NCI-H187 treated with DMSO at 0.1 percent for 48 hours (cell line): ENCODE data around the gene C6orf58.

Experiments used
- DNase-seq: peaks from one replicate; lab custom pipeline; 2025; lab: John Stamatoyannopoulos, UW

Gene C6orf58

GRCh38 chr6:127576874-127577273 is at the start of gene C6orf58:
C6orf58 (plus strand) TSS chr6:127577174; CDS start chr6:127577186, 12 bp downstream.
- DNase-seq = no peak

DNA sequence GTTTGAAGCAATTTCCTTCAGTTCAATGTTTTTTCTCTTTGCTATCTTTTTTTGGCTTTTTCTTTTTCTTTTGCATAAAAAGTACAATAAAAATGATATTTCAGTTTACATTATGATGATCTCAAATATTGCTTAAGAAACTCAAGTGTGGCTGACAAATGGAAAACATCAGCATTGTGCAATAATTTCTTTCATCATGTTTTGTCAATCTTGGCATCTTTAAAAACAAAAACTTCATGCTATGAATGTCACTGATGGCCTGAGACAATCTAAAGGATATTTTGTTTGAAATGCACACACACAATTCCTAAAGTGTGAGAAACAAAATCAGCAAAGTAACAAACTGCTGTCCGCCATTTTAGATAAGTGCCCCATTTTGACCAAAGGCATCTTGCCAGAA is 44.0 kb upstream of the C6orf58 start:
- DNase-seq = no peak

DNA sequence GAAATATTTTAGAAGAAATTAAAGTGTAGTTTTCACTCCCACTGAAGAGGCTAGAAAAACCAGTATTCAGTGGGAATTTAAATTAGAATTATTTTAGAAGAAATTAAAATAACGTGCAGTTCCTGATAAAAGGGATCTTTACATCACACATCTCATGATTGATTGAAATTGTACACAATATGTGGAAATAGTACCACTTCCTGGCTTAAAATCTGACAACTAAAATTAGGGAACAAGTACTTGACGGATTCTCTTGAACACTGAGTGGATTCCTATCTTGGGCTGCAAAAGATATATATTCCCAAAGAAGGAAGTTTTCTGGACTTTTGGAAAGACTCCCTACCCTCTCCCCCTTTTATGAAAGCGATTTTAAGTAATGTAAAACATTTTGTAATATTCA is 43.2 kb upstream of the C6orf58 start:
- no peak for DNase-seq

- DNase-seq = no peak
Measured at GRCh38 chr6:127538750-127539264, 38.2 kb upstream of the C6orf58 start.

DNA sequence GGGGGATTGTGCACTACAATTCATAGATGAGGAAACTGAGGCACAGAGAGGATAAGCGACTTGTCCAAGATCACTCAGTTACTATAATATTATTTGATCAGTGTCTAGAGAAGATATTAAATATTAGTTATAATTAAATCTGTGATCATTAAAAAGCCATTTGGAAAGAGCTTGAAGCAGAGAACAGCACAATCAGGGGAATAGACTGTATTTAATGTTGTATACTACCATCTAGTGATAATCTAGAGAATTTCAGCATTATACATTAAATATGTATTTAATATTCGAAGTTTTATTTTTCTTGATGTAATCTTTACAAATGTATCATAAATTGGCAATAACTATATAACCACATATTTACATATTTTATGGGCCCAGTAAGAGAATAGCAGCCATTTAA is 37.7 kb upstream of the C6orf58 start:
- no peak for DNase-seq

- no peak for DNase-seq
Measured at GRCh38 chr6:127547215-127547614, 29.8 kb upstream of the C6orf58 start.

- DNase-seq = no peak
Measured at GRCh38 chr6:127547904-127548649, 28.9 kb upstream of the C6orf58 start.

DNA sequence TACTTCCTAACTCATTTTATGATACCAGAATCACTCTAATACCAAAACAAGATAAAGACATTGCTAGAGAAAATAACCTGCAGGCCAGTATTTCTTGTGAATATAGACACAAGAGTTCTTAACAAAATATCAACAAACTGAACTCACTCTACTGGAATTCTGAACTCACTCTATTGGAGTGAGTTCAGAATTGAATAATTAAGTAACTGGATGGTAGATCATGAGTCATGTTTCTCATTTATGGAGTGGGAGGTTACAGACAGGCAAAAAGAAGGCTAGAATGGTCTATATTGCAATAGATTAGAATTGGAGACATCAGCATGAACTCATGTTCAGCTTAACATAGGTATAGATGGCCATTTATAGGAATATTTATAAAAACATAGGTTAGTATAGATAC is 26.6 kb upstream of the C6orf58 start:
- no peak for DNase-seq

- no peak for DNase-seq
Measured at GRCh38 chr6:127554435-127555006, 22.5 kb upstream of the C6orf58 start.

DNA sequence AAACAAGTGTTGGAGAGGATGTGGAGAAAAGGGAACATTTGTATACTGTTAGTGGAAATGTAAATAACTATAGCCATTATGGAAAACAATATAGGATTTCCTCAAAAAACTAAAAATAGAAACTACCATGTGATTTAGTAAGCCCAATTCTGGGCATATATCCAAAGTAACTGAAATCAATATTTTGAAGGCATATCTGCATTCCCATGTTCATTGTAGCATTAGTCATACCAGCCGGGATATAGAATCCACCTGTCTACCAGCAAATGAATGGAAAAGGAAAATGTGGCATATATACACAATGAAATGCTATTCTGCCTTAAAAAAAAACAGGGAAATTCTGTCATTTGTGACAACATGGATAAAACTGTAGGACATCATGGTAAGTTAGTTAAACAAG is 15.3 kb upstream of the C6orf58 start:
- DNase-seq = no peak

- DNase-seq = no peak
Measured at GRCh38 chr6:127564761-127565160, 12.2 kb upstream of the C6orf58 start.

GRCh38 chr6:127566119-127566518 is 10.9 kb upstream of the C6orf58 start:
- no peak for DNase-seq

DNA sequence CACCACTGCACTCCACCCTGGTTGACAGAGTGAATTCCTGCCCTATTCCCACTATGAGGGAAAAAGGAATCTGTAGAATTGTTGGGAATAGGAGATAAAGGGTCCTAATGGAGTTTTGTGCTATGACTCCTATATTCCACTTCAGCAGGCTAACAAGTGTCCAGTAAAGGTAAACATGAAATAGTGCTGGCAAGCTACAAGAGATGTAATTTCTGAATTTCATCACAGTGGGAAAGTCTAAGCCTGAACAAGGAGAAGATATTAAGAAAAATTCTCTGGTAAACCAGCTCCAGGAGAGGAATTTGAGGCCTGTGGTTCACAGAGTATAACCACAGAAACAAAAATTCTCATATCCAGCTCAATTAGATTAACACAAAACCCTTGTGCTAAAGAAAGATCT is 10.3 kb upstream of the C6orf58 start:
- DNase-seq = no peak

DNA sequence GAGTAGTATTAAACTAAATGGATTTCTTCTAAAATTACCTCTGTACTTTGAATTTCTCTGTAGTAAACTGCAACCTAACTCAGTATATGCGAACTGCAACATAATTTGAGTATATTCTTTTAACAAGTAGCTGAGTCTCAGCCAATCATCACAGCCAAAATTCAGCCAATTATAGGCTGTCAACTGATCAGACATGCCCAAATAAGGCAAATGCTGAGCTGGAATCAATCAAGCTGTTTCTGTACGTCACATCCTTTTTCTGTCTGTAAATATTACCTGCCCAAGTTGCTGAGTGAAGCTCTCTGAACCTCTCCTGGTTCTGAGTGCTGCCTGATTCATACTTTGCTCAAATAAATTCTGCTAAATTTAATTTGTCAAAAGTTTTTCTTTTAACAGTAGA is 9.5 kb upstream of the C6orf58 start:
- no peak for DNase-seq

DNA sequence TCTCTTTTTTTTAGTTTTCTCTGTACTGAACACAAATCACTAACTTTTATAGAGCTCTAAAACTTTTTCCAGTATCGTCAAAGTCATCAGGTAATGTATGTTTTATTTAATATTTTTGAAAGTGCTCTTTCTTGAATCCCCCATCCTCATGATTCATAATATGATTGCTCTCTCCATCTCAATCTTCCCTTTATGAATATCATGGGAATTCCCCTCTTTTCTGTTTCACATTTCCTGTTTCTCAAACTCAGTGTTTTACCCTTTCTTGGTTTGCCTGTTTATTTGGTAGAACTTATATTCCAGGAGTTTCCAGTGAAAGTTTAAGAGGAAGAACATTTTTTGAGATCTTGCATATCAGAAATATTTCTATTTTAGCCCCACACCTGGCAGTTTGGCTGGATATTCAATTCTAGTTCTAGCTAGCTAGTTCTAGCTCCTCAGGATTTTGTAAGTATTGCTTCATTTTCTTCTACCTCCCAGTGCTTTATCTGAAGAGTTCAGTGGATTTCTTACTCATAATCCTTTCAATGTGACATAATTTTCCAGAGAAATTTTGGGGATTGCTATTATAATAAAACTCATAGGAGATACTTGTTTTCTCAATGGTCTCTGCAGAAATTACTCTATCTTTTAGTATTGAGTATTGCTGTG is 6.1 kb upstream of the C6orf58 start:
- DNase-seq = no peak

GRCh38 chr6:127578900-127579299 is 1.9 kb downstream of the C6orf58 start:
- no peak for DNase-seq

GRCh38 chr6:127581576-127581975 is 4.6 kb downstream of the C6orf58 start:
- no peak for DNase-seq

DNA sequence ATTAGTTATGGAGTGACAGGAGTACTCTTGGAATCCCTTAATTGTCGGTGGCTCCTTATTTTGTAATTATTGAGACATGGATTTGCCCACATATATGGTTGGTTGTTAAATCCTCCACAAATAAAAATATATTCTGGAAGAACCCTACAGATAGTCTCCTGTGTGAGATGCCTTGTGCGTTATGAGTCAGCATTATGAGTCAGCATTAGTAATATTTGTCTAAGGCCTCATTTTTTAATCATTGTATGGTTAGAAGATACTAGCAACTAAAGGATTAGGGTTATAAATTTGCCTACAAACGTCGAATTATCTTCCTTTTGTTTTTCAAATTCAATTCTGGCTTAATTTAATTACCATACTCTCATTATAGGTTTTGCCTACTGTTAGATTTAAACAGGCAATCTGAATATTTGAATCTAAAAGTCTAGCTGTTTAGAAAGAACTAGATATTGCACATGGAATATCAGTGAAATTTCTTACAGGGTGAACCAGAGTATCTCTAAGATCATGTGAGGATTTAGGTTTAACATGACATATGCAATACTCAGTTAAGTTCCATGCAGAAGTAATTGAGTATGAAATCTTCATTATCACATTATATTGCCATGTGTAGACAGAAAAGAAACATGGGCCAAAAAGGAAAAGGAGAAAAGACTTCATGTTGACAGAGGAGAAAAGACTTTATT is 5.9 kb downstream of the C6orf58 start:
- DNase-seq = no peak

DNA sequence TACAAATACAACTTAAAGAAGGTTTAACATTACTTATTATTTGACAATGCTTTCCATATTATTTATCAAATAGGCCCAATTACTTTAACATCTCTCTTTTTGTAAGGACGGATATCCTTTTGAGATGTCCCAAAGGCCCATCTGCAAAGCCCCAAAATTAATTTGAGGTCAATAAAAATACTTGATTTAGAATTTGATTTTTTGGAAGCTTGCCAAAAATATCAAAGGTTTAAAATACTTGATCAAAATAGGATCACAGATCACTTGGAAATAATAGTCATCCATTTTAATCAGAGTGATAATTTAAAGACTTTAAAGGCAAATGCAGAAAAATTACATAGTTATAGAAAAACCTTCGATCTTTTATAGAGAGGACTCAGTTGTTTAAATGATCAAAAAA is 8.1 kb downstream of the C6orf58 start:
- DNase-seq = no peak

DNA sequence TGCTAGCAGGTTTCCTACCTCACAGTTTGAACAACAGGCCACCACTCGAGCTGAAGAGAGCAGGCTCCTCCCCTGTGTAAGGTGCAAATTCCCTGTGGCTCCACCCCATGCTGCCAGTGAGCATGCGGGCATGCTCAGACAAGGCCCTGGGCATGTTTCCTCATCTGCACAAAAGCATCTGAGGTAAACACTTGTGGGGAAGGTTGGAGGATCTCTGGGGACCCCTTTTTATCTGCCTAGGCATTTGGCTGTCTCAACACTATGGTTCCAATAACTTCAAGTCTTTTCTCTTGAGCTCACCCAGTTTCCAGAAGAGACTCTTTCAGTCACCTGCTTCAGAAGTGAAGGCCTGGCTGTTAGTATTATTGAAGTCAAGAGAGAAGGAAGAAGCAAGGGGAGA is 9.4 kb downstream of the C6orf58 start:
- no peak for DNase-seq

DNA sequence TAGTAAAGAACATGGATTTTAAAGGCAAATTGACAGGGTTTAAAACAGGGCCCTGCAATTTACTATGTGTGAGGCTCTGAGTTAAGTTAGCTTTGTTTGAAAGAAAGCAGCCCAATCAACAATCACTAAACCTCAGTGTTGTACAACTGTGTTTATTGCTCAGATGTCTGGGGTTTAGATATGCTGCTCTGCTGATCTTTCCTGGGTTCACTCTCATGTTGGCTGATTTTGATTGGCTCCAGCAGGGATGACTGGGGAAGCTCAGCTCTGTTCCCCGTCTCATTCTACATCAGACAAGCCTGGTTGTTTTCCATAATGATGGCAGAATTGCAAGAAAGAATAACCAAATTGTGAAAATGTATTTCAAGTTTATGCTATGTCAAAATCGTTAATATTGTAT is 10.9 kb downstream of the C6orf58 start:
- no peak for DNase-seq

GRCh38 chr6:127589135-127589534 is 12.2 kb downstream of the C6orf58 start:
- DNase-seq = no peak

DNA sequence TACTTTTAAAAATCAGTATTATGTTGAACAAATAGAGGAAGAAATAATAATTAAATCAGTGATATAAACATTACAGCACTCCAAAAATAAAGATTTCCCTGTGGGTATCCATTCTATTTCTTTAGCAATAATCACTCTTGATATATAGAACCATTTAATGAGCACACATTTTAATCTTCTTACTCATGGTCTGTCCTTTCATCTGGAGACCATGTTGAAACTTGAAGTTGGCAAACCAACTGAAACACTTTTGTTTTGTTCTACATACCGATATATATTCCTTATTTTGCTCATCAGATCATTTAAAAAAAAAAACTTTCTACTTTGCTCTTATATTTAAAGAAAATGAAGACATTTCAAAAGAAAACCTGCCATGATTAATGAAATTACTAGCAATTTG is 13.4 kb downstream of the C6orf58 start:
- no peak for DNase-seq
